NCI-H460 (cell line): ENCODE measurements around the gene TMEM17. TPM values are rescaled to one million over a fixed set of nuclear protein-coding genes. Genes with fewer than 3 reads are reported as not detected.

ENCODE experiments used
- DNase-seq: peaks from one replicate; pipeline ENCODE4 v3.0.0-alpha.2; 2016; ENCODE audit warnings: low read depth; ENCODE audit errors: extremely low read depth
- total RNA-seq: library from RNA; depleted of rRNA; stranded (reverse); fragments of >200 nt; shearing (Covaris generic); gene quantifications from 2 replicates; pipeline ENCODE4 v1.2.3, GENCODE V29; 2014

TMEM17 gene
- total RNA-seq, 1 experiment from 2014 or later, result 5.4 TPM

DNA sequence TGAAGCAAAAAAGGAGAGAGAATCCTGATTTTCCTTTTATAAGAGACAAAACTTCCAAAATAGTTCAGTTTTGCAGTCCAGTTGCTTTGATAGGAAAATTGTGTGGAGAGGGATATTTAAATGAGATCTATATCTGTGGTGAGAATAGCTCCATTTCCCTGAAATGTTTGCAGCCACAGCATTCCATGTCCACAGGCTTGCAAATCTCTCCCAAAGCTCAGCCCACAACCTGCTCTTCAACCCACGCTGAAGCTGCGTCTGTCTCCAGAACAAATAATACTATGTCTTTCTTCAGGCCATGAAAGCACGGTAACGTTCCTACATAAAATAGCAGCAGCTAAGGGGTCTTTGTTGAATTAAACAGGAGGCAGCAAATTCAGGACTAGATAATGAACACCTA is 31.8 kb downstream of the TMEM17 start:
- DNase-seq, result no peak

DNA sequence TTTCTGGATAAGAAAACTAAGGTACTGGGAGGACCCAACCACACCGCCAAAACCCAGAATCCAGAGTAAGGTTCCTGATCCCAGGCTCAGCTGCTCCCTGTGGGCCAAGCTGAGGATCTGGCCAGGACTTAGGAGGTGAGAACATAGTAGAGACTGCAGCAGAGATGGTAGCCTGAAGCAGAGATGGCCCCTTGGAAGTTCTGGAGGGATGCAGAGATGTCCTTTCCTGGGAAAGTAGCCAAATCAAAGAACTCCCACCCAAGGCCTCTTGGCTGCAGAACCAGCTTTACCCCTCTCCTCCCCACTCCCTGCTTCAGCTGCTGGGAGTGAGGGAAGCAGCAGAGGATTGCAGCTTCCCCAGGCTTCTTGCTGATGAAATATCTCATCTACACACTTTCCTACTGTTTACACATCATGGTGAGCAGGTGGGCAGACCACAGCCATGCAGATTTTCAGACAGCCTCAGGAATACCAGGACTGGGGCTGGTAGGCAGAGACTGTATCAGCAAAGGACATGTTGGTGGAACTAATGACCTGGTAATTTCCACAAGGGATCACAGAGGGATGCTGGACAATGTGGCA is 32.7 kb downstream of the TMEM17 start:
- DNase-seq, result no peak

DNA sequence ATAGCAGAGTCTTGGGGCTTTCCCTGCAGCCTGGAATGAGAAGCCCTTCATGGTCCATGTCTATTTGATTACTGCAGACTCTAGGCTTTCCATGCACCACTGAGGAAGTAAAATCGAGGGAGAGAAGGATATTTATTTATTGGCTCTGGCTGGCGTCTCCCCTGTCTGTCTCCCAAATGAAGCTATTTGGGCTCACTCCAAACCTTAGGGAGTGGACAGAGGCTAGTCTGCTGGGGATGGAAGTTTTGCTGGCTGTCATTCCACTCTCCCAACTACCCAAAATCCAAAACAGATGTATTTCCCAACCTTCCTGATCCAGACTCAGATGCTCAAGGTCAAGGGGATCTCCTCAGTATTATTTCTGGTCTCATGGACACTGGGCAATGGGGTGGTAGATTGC is 33.7 kb downstream of the TMEM17 start:
- no peak for DNase-seq

DNA sequence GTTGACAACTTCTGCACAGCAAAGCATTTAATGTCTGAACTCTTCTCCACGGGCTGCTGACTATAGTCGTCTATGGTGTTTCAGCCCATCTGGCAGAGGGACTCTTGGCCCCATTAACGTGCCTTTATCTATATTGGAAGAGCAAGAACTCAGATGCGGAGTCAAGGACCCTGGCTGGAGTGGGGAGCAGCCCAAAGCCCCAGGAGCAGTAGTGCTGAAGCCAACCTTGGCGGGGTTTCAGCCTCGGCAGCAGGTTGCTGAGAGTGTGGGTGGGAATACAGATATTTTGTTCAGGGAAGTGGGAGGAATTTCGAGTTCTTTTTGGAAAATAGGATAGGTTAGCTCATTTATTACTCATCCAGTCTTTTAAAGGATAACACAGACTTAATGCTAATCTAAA is 34.2 kb downstream of the TMEM17 start:
- DNase-seq, result no peak

DNA sequence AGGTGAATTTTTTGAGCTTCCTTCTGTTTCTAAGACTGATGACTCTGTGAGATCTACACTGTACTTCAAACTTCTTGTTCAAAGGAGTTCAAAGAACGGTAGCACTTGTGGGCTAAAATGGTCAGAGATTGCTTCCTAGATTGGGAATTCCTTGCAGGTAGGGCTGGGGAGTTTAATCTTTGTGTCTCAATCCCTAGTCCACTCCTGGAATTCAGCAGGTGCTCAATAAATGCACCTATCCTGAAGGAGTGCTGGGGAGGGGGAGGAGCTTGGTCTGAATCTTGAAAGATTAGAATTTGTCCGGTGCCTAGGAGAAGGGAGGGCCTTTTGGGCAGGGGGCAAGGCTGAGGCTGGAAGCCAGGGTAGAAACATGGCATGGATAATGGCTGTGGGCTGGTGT is 34.6 kb downstream of the TMEM17 start:
- DNase-seq, result no peak

DNA sequence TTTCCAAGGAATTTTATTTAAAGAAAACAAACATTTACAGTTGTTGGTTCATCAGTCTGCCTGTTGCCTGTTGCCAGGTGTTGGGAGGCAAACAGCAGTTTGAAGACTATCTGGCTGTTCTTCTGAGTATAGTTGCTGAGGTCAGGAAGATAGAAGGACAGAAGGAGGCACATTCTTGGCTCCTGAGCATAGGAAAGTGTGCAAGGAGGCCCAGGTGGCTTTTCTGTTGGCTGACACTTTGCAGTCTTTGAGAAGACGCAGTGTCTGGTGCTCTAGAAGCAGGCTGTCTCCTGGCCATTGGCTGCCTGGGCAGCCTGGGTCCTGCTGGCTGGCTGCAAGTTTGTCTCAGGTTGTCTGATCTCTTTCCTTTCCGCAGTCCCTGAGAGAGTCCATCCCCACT is 36.4 kb downstream of the TMEM17 start:
- no peak for DNase-seq

DNA sequence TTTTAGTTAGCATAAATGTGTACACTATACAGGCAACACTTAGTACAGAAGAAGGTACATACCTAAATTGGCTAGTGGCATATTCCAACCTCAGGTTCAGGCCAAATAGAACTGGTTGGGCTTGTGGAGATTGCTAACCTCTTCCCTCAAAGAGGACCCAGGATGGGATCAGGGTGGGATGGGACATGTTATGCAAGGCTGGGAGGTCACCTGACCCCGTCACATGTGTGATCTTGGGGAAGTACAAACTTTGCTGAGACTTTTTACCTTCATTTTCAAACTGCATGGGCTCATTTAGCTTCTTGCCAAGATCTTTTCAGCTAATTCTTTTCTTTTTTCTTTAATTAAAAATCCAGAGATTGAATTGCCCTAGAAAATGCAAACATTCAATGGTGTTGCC is 36.9 kb downstream of the TMEM17 start:
- no peak for DNase-seq

DNA sequence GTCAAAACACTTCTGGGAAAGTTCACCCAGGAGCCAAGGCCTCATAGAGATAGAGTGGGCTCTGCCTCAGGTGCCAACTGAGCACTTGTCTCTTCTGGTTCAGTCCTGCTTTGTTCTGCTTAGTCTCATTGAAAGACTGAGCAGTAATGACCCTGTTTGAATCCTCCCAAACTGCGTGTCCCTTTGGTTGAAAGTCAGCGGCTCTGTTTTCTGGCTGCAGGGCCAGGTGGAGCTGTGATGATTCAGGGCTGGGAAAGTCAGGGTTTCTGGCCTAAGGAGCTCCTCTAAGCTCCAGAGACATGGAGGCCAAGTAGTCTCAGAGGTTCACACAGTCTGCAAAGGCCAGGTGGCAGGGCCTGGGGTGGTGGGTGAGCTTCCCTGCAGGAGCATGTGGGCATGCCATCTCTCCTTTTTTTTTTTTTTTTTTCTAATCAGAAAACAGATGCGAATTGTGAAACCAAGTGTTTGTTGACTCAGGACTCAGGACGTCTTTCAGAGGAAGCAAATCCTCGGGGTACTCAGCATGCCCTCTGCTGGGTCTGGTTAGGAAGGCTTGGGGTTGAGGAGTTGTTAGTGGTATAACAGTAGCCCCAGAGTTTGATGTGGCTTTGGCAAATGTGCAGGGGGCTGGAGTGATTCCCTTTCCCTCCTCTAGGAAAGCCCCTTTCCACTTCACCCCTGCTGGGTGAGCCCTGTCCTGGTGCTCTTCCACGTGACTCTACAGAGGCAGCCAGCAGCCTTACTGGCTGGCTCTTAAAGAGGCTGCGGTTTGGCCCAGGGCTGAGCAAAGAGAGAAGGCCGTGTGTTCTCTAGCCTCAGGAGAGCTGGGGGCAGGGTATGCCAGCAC is 38.3 kb downstream of the TMEM17 start:
- DNase-seq, result no peak

DNA sequence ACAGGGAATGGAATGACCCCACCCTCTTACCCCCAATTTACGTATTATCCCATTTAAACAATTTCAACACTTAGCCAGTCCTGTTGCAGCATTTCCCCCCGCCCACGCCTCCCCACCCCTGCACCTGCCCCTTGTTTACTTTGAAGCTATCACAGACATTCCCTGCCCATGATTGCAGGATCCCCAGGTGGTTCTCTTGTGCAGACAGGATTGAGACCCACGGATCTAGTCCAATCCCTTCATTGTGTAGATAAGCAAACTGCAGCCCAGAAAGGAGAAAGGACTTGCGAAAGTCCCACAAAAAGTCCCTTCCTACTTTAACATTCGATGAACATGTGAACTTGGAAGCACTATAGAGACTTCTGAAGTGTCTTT is 38.9 kb downstream of the TMEM17 start:
- DNase-seq, result no peak

DNA sequence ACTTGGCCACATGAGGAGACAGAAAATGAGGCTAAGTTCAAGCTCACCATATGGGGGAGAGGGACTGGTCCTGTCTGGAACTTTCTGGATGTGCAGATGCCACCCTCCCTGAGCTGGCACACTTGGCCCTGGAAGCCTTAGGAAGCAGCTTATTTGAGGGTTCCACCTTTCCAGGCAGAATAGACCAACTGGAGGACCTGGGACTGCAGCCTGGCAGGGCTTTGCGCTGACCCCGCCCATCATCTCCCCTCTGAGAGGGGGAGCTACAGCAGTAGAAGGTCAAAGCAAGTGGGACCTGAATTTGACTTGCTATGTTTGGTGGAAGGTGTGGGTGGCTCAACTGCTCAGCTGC is 39.5 kb downstream of the TMEM17 start:
- no peak for DNase-seq

DNA sequence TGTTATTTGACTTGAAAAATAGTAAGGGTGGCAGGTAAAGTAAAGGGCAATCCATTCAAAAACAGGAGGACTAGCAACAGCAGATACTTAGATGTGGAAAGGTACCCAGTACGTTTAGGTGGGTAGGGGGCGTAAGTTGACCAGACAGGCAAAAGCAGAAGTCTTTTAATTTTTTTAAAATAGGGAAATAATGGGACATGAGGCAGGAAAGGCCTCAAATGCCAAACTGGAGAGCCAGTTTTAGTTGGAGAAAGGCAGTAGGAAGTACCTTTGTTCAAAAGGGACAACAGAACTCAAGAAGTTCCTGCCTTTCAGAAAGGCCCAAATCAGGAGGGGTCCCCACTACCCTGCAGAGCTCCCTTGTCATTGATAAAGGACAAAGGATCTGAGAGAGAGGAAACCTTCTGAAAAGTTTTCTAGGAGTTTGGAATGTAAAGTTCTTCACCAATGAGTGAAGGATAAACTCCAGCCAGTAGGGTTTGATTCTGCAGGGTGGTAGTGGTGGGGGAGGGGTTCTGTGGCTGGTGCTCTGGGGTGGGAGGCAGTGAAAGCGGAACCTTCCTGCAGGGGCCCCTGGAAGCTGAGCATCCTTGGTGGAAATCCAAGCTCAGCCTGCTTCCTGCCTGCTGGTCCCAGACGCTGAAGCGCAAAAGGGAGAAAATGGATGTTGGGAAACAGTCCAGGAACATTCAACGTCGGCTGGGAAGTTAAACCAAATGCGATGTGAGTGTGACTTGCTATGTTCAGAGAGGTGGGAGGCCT is 40.1 kb downstream of the TMEM17 start:
- no peak for DNase-seq

DNA sequence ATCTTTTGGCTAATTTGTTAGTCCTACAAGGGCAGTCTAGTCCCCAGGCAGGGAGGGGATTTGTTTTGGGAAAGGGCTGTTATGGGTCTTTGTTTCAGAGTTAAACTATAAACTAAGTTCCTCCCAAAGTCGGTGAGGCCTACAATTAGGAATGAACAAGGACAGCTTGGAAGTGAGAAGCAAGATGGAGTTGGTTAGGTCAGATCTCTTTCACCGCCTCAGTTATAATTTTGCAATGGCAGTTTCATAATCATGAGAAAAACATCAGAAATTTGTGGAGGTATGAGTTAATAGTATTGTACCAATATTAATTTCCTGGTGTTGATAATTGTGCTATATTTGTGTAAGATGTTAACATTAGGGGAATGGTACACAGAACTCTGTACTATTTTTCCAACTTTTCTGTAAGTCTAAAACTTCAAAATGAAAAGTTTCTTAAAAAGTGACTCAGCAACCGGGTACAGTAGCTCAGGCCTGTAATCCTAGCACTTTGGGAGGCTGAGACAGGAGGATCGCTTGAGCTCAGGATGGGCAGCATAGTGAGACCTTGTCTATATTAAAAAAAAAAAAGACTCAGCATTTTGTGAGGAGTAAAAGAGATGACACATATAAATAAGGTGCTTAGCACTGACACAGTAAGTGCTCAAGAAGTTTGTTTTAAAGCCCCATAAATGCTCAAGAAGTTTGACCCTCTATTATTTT is 40.8 kb downstream of the TMEM17 start:
- no peak for DNase-seq

DNA sequence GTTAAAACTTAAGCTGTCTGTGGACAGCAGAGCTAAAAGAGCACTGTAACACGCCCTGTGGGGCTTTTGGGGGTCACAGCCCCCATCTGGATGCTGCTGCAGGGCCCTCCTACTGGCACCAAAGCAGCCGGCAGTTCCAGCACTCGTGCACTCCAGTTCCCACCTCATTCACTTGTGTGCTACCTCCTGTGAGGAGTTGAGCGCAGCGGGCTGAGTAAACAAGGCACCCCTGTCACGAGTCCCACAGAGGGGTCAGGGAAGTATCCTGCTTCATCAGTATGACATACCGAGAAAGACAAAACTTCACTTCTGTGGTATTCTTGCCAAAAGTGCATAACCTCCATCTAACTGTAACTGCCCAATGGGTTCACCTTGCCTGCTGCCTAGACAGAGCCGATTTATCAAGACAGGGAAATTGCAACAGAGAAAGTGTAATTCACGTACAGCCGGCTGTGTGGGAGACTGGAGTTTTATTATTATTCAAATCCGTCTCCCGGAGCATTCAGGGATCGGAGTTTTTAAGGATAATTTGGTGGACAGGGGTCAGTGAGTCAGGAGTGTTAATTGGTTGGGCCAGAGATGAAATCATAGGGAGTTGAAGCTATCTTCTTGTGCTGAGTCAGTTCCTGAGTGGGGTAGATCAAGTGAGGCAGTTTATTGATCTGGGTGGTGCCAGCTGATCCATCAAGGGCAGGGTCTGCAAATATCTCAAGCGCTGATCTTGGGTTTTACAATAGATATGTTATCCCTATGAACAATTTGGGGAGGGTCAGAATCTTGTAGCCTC is 41.6 kb downstream of the TMEM17 start:
- no peak for DNase-seq

DNA sequence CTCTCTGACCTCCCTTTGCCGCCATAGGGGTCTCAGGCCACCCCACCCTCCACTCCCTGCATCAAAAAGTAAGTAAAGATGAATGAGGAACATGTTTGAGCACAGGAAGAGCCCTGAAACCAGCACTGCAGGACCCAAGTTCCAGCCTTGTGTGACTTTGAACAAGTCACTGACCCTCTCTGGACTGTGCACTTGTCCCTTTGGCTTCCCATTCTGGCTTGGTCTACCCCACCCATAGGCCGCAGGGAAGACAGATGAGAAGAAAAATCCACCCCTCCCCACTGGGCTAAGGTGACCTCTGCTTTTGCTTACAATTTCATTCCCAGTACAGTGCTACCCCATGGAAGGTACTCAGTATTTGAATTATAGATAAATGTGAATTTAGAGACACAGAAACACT is 43.8 kb downstream of the TMEM17 start:
- no peak for DNase-seq

DNA sequence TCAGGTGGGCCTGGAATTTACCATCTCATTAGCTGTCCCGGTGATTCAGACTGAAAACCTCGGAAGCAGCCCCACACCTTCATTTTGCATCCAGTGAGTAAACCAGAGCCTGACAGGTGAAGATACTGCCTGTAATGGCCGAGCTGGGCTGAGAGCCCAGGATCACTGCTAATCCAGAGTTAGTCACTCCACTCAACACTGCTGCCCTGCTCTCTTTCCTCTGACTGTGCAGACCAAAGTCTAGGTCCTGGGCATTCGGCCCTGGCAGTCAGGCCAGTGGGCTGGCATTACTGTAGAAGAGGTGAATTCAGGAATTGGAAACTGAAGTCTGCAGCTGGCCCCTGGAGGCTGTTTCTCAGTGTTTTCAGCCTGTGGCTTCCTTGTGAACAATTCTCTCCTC is 44.3 kb downstream of the TMEM17 start:
- no peak for DNase-seq

DNA sequence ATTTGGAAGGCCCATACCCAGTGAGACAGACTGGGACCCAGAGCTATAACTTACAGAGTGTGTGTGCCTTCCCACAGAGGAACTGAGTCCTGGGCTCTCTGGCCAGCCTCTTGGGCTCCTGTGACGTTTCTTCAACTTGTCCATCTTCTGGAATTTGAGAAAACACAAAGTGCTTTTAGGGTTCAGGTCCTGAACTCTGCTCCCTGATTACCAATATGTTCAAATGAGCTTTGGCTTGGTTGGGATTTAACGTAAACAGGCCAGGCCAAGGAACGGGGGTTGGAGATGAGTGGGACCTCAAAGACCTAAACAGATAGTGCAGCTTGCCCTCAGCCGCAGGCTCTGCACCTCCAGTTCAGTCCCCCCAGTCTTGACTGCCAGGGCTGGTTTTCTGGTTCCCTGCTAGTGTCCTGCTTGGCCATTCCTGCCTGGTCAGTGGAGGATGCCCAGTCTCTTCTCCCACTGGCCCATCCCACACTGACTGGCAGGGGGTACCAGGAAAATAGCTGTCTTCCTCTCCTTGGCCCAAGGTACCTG is 44.9 kb downstream of the TMEM17 start:
- DNase-seq, result no peak

DNA sequence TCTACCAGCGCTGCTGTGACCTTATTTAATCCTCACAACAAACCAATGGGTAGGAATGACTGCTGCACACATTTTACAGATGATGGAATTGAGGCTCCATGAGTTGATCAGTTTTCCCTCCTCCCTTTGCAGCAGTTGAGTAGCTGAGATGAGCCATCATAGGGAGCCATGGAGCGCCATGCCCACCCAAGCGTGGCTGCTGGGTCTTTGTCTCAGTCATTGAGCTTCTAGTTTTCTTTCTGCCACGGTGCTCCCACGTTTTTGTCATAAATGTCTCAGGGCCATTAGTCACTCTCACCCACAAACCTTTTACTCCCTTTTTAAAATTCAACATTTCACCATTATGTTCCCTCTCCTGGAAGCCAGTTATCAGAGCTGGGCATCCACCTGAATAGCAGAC is 45.8 kb downstream of the TMEM17 start:
- DNase-seq, result no peak

DNA sequence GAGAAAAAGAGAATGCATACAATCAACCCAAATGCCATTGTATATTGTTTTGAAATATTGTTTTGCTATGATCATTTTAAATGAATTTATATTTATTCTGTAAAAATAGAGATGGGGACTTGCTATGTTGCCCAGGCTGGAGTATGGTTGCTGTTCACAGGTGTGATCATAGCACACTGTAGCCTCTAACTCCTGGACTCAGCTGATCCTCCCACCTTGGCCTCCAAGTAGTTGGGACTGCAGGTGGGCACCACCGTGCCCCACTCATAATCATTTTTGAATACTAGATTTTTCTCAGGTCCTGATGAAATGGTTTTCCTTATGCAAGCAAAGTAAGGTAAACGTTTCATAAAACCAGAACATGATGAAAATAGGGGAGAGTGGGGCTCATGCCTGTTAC is 46.3 kb downstream of the TMEM17 start:
- no peak for DNase-seq

DNA sequence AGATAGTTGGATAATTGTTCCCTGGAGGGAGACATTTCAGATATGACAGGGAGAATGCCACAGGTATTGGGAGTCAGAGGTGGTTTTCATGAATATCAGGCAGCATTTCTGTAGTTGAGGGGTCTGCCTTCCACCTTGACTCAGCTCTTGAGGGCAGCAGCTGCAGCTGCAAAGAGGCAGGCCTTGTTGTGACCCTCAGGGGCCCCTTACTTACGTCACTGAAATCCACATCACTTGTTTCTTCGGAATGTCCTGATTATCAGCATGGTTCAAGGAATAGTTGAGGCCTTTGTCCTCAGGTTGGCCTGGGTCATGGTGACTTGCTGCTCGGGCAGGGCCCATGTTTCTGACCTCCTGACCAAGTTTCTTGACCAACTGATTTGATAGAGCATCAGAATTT is 46.9 kb downstream of the TMEM17 start:
- no peak for DNase-seq

DNA sequence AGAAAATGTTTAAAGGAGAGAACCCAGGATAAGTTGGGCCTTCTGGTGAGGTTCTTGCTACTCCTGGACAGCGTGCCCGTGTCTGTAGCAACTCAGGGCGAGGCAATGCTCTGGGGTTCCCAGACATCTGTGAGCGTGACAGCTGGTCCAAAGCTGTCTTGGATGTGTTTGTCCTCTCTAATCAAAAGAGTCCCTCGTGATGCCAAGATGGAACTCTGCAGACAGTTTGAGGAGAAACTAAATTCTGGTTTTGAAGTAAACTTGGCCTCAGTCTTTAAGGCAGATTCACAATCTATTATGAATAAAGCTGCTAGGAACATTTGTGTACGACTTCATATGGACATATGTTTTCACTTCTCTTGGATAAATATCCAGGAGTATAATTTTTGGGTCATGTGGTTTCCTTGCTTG is 47.3 kb downstream of the TMEM17 start:
- no peak for DNase-seq
